GM18505 (cell line): ENCODE results near the gene PLA2G4A.

Experiments used
- ATAC-seq: cut with Tn5 transposase; IDR thresholded peaks from one replicate; pipeline ENCODE4 v1.9.1; 2021; ENCODE audit not compliant: unreplicated experiment
- POLR2A ChIP-seq: IDR thresholded peaks from 4 replicates; pipeline ENCODE4 v1.6.1; 2011; ENCODE audit warnings: borderline replicate concordance; ENCODE audit not compliant: insufficient read depth, insufficient read length; ENCODE audit errors: extremely low read depth

The PLA2G4A gene

GRCh38 chr1:186925881-186926669 lies 97.3 kb downstream of the PLA2G4A start:
- ATAC-seq, result no peak
- TF ChIP-seq POLR2A, result no peak

- no peak for ATAC-seq
- no peak for TF ChIP-seq POLR2A
Measured at GRCh38 chr1:186927884-186928283, 99.1 kb downstream of the PLA2G4A start.

GRCh38 chr1:186930238-186930637 lies 101.5 kb downstream of the PLA2G4A start:
- no peak for TF ChIP-seq POLR2A

GRCh38 chr1:186937016-186937670 lies 108.4 kb downstream of the PLA2G4A start:
- ATAC-seq, result no peak
- TF ChIP-seq POLR2A, result no peak

More at GRCh38 chr1:186930238-186930637, 101.5 kb downstream of the PLA2G4A start:
- ATAC-seq, result no peak

GRCh38 chr1:186943891-186944686 lies 115.3 kb downstream of the PLA2G4A start:
- TF ChIP-seq POLR2A, result no peak
- no peak for ATAC-seq

GRCh38 chr1:186945146-186945545 lies 116.4 kb downstream of the PLA2G4A start:
- no peak for TF ChIP-seq POLR2A
- no peak for ATAC-seq

- ATAC-seq, result no peak
- TF ChIP-seq POLR2A, result no peak
Measured at GRCh38 chr1:186948535-186948934, 119.8 kb downstream of the PLA2G4A start.

GRCh38 chr1:186949173-186949572 lies 120.4 kb downstream of the PLA2G4A start:
- ATAC-seq, result no peak
- no peak for TF ChIP-seq POLR2A

GRCh38 chr1:186950547-186950946 lies 121.8 kb downstream of the PLA2G4A start:
- TF ChIP-seq POLR2A, result no peak
- ATAC-seq, result no peak

- ATAC-seq, result no peak
- TF ChIP-seq POLR2A, result no peak
Measured at GRCh38 chr1:186953876-186954275, 125.1 kb downstream of the PLA2G4A start.

GRCh38 chr1:186957314-186957713 lies 128.6 kb downstream of the PLA2G4A start:
- TF ChIP-seq POLR2A, result no peak
- no peak for ATAC-seq

- ATAC-seq, result no peak
- TF ChIP-seq POLR2A, result no peak
Measured at GRCh38 chr1:186958520-186958919, 129.8 kb downstream of the PLA2G4A start.

- ATAC-seq, result no peak
- no peak for TF ChIP-seq POLR2A
Measured at GRCh38 chr1:186960861-186961260, 132.1 kb downstream of the PLA2G4A start.
